Hippocampal formation (tissue), 2 donors: ENCODE measurements around the gene MCU.

Experiments used
- DNase-seq, 2 donors: peaks; one replicate each; lab custom pipeline; 2025; lab: John Stamatoyannopoulos, UW

Gene MCU

GRCh38 chr10:72842164-72842563, 150.2 kb downstream of the MCU start:
- no peak for DNase-seq

DNA sequence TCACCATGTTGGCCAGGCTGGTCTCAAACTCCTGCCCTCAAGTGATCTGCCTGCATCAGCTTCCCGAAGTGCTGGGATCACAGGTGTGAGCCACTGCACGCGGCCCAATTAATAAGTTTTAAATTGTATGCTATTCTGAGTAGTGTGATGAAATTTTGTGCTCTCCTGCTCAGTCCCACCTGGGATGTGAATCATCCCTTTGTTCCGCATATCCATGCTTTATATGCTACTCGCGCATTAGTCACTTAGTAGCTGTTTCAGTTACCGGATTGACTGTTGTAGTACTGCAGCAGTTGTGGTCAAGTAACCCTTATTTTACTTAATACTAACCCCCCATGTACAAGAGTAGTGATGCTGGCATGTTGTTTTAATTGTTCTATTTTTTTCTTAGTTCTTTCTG, 154.3 kb downstream of the MCU start:
- no peak for DNase-seq

- no peak for DNase-seq
Measured at GRCh38 chr10:72847681-72848080, 155.7 kb downstream of the MCU start.

DNA sequence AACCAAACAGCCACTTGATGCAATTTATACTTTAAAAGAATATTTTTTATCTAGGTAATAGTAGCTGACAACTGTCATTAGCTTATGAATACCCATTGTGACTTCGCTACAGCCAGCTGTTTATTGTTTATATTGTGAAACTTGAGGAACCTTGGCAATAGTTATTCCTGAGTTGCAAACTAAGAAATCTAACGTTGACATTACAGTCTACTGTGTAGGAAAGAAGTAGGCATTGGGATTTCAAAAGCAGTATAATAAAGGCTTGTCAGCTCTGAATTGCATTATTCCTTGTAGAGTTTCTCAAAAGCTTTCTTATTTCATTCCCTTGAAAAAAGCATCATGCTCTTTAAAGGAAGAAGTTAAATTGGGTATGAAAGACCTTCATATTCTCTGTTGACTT, 158.9 kb downstream of the MCU start:
- no peak for DNase-seq

- DNase-seq: no peak
Measured at GRCh38 chr10:72851509-72851908, 159.6 kb downstream of the MCU start.

DNA sequence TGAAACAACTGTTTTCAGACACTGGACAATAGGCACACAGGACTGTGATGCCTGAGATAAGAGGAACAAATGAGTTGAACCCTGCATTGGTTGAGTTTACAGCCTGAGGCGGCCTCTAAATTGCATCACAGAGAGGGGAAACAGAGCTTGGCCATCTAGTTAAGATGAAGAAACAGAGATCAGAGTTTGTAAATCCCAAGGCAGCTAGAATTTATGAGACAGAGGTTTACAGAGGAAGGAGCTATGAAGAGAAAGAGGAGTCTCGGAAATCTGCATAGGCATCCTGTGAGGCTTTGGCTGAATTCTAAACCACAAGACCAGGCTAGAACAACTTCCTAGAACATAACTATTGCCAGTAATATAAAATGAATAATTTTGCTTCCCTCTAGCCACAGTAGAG, 160.6 kb downstream of the MCU start:
- no peak for DNase-seq

DNA sequence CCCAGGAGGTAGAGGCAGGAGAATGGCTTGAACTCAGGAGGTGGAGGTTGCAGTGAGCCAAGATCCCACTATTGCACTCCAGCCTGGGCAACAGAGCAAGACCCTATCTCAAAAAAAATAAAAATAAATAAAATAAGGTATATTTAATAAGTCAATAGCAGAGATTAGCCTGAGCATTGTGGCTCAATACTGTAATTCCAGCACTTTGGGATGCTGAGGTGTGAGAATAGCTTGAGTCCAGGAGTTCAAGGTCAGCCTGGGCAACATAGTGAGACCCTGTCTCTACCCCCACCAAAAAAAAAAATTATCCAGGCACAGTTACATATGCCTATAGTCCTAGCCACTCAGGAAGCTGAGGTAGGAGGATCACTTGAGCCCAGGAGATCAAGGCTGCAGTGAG, 163.2 kb downstream of the MCU start:
- DNase-seq: no peak

DNA sequence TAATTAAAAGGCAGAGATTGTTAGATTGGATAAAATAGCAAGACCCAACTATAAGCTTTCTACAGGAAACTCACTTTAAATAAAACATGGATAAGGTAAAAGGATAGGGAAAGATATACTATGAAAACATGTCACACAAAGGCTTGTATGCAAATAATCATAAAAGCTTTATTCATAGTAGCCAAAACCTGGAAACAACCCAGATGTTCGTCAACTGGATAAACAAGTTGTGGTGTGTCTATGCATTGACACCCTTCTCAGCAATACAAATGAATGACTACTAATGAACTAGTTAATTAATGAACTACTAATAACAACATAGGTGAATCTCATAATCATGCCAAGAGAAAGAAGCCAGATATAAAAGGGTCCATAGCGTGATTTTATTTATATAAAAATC, 163.8 kb downstream of the MCU start:
- DNase-seq: no peak

DNA sequence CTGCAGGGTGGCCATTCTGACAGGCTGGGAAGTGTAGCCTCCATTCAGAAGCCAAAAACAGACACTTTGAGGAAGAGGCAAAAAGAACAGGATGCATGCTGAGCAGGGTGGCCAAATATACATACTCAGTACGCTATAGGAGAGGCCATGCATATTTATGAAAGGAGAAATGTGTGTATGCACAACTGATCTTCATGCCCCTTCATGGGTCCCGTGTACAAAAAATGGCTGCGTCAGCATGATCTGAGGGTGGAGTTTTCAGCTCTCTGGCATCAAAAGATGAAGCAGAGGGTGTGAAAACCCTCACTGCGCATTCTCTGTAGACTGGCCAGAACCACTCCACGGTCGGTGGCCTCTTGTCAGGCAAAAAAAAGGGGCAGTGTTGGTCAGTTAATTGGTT, 166.1 kb downstream of the MCU start:
- no peak for DNase-seq

DNA sequence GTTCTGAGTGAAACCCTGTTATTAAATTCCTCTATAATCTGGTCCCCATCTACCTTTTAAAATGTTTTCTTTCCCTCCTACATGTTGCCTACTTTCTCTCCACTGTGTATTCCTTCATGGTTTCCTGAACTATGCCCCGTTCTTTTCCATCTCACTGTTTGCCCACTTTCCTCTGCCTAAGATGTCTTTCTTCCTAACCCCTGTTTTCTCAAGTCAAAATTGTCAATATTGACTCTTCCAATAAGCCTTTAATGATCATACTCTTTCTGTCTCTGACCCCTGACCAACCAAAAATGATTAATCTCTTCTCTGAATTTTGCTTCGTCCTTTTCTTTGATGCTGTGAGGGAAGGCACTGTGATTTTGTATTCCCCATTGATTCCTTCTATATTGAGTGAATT, 171.0 kb downstream of the MCU start:
- DNase-seq: no peak

- no peak for DNase-seq
Measured at GRCh38 chr10:72875250-72876055, 183.5 kb downstream of the MCU start.

DNA sequence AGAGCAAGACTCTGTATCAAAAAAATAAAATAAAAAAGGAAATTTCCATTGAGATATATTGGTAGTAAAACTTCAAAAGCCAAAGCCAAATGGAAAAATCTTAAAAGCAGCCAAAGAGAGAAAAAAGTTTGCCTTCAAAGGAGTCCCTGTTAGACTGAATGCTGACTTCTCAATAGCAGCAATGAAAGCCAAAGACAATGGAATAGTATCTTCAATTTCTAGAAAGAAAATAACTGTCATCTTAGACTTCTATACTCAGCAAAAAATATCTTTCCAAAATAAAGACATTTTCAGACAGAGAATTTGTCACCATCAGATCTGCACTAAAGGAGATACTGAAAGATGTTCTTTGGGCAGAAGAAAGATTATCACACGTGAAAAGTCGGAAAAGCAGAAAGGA, 187.3 kb downstream of the MCU start:
- no peak for DNase-seq

- no peak for DNase-seq
Measured at GRCh38 chr10:72881291-72881690, 189.3 kb downstream of the MCU start.

GRCh38 chr10:72883861-72884260, 191.9 kb downstream of the MCU start:
- no peak for DNase-seq

DNA sequence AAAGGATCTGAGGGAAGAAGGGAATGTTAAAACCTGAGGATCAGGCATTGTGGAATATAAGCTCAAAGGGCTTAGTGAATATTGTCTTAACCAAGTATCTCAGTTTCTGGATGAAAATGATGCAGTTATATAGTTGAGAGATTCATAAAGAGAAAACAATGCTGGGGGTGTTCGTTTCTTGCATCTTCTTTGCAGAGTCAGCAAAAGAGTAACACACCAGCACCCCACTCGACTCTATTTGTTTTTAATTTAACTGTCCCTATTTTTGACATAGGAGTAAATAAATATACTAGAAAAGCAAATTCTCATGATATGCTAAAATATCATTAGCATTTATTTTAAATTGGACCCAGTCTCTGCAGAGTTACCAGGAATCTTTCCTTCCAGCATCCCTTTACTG, 194.0 kb downstream of the MCU start:
- DNase-seq: no peak

GRCh38 chr10:72886621-72887020, 194.7 kb downstream of the MCU start:
- no peak for DNase-seq

- no peak for DNase-seq
Measured at GRCh38 chr10:72887043-72887442, 195.1 kb downstream of the MCU start.

DNA sequence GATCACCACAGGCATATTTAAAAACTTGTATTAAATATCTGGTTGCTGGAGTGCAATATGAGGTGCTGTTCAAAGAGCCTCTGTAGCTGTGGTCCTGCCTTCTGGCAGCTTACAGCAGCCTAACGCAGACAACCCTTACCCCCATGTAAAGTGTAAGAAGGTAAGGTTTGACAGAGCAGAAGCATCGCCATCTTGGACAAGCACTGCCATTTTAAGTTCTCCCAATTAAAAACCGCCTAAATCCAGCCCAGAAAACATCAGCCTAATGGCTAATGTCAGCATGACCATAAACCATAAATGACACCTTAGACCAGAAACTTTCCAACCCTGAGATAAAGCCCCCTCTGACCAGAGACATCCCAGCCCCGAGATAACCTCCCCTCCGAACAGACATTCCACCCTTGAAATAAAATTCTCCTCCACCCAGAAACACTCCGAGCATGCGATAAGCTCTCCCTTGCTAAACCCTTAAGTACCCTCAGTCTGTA, 196.3 kb downstream of the MCU start:
- DNase-seq: no peak

DNA sequence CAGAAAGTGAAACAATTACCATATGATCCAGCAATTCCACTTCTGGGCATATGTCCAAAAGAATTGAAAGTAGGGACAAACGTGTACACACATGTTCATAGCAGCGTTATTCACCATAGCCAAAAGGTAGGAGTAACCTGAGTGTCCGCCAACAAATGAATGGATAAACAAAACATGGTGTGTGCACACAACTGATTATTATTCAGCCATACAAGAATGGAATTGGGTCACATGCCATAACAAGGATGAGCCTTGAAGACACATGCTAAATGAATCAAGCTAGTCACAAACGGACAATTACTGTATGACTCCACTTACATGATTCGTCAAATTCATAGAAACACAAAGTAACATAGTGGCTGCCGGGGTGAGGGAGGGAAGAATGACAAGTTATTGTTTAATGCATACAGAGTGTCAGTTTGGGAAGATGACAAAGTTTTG, 197.5 kb downstream of the MCU start:
- DNase-seq: no peak

GRCh38 chr10:72890086-72890485, 198.1 kb downstream of the MCU start:
- no peak for DNase-seq

DNA sequence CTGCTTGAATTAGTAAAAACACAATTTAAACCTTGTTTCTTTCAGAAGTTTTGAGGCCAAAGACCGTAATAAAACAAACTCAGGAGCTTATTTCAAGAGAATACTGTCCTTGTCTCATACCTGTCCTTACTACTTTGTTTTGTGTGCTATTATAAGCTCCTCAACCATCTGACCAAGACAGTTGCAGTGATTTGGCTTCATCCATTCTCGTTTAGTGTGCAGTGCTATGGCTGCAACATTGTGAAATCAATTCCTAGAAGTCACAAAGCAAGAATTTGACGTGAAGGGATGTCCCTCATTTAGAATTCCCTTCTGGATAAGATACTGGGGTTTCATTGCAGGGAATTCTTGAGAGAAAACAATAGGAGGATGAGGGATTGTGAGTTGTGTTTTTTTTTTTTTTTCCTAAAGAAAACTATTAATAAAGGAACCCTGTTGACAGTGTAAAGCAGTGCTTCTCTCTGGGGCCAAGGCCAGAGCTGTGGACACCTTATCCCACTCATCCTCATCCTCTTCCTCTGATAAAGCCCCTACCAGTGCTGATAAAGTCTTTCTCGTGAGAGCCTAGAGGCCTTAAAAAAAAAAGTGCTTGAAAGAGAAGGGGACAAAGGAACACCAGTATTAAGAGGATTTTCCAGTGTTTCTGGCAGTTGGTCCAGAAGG, 201.3 kb downstream of the MCU start, which contains the start of gene OIT3:
Gene OIT3 (plus strand): TSS at position 604 of the 663 bp plus-strand sequence. CDS start 60 bp downstream, outside the sequence.
- DNase-seq: no peak

- DNase-seq: no peak
Measured at GRCh38 chr10:72895236-72895850, 203.4 kb downstream of the MCU start.

- DNase-seq: no peak
Measured at GRCh38 chr10:72898616-72899015, 206.7 kb downstream of the MCU start.
